DOHH2 (cell line): Measurements from ENCODE around the gene CRYBA1.

Experiments used
- H3F3A ChIP-seq: fragments of 200-600 bp; sonication (generic), shearing (Covaris generic); 2 replicates; pipeline ENCODE4 v1.6.0; 2016; ENCODE audit warnings: antibody characterized with exemption, mild to moderate bottlenecking; ENCODE audit not compliant: control insufficient read depth, insufficient read depth
- H3K27ac ChIP-seq: fragments of 200-600 bp; sonication (generic); 2 replicates; pipeline ENCODE4 v1.5.1; 2014; ENCODE audit warnings: low read depth, mild to moderate bottlenecking, low read length, moderate library complexity
- H3K27me3 ChIP-seq: fragments of 200-600 bp; sonication (generic); 2 replicates; pipeline ENCODE4 v1.6.1; 2014; ENCODE audit warnings: mild to moderate bottlenecking, low read length, mixed read lengths; ENCODE audit not compliant: control insufficient read depth
- H3K36me3 ChIP-seq: fragments of 200-600 bp; sonication (generic); 2 replicates; pipeline ENCODE4 v1.6.1; 2014; ENCODE audit warnings: mild to moderate bottlenecking, low read length, moderate library complexity, mixed read lengths; ENCODE audit not compliant: control insufficient read depth
- H3K4me1 ChIP-seq: fragments of 200-600 bp; sonication (generic); 2 replicates; pipeline ENCODE4 v1.6.1; 2014; ENCODE audit warnings: mild to moderate bottlenecking, low read length, mixed read lengths; ENCODE audit not compliant: control insufficient read depth
- H3K4me2 ChIP-seq: fragments of 200-600 bp; sonication (generic); 2 replicates; pipeline ENCODE4 v1.6.0; 2014; ENCODE audit warnings: mild to moderate bottlenecking, low read length, moderate library complexity
- H3K4me3 ChIP-seq: fragments of 200-600 bp; sonication (generic); 2 replicates; pipeline ENCODE4 v1.5.1; 2014; ENCODE audit warnings: mild to moderate bottlenecking, low read length, mixed read lengths
- H3K79me2 ChIP-seq: fragments of 200-600 bp; sonication (generic); 2 replicates; pipeline ENCODE4 v1.6.1; 2014; ENCODE audit warnings: mild to moderate bottlenecking, low read length, mixed read lengths; ENCODE audit not compliant: control insufficient read depth
- H3K9me2 ChIP-seq: fragments of 200-600 bp; sonication (generic); replicated peaks from 2 replicates; pipeline ENCODE4 v1.6.1; 2014; ENCODE audit warnings: mild to moderate bottlenecking, low read length, mixed read lengths; ENCODE audit not compliant: control insufficient read depth
- H3K9me3 ChIP-seq: fragments of 200-600 bp; sonication (generic); 2 replicates; pipeline ENCODE4 v1.6.1; 2014; ENCODE audit warnings: antibody characterized with exemption, low read length, mixed read lengths; ENCODE audit not compliant: control insufficient read depth, insufficient read depth
- H4K20me1 ChIP-seq: fragments of 200-600 bp; sonication (generic); 2 replicates; pipeline ENCODE4 v1.6.0; 2014; ENCODE audit warnings: low read depth, mild to moderate bottlenecking, antibody characterized with exemption, low read length, moderate library complexity; ENCODE audit not compliant: control insufficient read depth, insufficient read depth
- EZH2phosphoT487 ChIP-seq: fragments of 200-600 bp; sonication (generic); IDR thresholded peaks from 2 replicates; pipeline ENCODE4 v1.6.1; 2017; ENCODE audit warnings: borderline replicate concordance, mild to moderate bottlenecking, antibody characterized with exemption, low read length, moderate library complexity, mixed read lengths
- TF ChIP-seq, protein P1 (sequence below): fragments of 200-600 bp; sonication (generic); IDR thresholded peaks from one replicate; pipeline ENCODE4 v1.5.1; 2014; ENCODE audit warnings: antibody characterized with exemption, mild to moderate bottlenecking, low read depth, low read length; ENCODE audit not compliant: poor library complexity, severe bottlenecking

The CRYBA1 gene

DNA sequence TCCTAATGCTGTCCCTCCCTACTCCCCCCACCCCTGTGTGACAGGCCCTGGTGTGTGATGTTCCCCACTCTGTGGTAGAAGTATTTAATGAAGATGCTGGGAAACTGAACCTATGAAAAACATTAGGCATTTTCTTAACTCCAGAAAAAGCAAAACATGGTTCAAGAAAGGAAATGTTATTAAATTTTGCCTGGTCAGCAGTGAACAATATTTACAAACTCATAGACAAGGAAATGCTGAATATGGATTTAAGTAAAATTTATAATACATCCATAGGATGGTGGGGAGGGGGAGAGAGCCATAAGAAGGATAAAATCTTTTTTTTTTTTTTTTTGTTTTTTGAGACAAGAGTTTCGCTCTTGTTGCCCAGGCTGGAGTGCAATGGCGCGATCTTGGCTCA, 10.8 kb upstream of the CRYBA1 start:
- H3F3A ChIP-seq = no peaks in the 10 kb centered on the region
- no peaks in the 10 kb centered on the region for H4K20me1 ChIP-seq
- no peaks in the 10 kb centered on the region for H3K9me3 ChIP-seq
- H3K4me1 ChIP-seq = peaks cover 7% of the 10 kb centered on the region
- H3K4me3 ChIP-seq = no peak overlapping the region
- no peak overlapping the region for H3K27ac ChIP-seq
- no peaks in the 10 kb centered on the region for H3K27me3 ChIP-seq
- no peaks in the 10 kb centered on the region for H3K36me3 ChIP-seq
- no peak overlapping the region for H3K4me2 ChIP-seq
- H3K9me2 ChIP-seq = no peaks in the 10 kb centered on the region
- no peaks in the 10 kb centered on the region for H3K79me2 ChIP-seq
- no peak for TF ChIP-seq EZH2phosphoT487
- TF ChIP-seq, protein P1, sequence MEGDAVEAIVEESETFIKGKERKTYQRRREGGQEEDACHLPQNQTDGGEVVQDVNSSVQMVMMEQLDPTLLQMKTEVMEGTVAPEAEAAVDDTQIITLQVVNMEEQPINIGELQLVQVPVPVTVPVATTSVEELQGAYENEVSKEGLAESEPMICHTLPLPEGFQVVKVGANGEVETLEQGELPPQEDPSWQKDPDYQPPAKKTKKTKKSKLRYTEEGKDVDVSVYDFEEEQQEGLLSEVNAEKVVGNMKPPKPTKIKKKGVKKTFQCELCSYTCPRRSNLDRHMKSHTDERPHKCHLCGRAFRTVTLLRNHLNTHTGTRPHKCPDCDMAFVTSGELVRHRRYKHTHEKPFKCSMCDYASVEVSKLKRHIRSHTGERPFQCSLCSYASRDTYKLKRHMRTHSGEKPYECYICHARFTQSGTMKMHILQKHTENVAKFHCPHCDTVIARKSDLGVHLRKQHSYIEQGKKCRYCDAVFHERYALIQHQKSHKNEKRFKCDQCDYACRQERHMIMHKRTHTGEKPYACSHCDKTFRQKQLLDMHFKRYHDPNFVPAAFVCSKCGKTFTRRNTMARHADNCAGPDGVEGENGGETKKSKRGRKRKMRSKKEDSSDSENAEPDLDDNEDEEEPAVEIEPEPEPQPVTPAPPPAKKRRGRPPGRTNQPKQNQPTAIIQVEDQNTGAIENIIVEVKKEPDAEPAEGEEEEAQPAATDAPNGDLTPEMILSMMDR = no peak

DNA sequence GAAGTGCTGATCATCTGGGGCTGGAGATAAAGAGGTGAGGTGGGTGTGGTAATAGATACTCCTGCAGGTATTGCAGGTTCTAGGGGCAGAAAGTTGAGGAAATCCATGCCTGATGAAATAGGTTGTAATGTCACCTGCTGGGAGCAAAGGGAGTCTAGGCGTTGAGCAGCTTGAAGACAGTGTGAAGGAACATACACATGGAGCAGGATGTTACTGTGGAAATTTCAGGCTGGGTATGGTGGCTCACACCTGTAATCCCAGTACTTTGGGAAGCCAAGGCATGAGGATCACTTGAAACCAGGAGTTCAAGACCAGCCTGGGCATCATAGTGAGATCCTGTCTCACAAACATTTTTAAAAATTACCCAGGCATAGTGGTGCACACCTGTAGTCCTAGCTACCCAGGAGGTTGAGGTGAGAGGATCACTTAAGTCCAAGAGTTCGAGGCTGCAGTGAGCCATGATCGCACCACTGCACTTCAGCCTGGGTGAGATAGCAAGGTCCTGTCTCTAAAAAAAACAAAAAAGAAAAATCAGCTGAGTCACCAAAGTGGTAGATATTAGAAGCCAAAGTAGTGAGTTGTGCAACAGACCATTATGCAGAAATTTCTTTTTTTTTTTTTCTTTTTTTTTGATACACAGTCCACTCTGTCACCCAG, 9.1 kb upstream of the CRYBA1 start:
- H3K4me2 ChIP-seq = no peak overlapping the region
- peaks cover 7% of the 10 kb centered on the region for H3K4me1 ChIP-seq
- no peak overlapping the region for H3K4me3 ChIP-seq
- no peaks in the 10 kb centered on the region for H3K9me2 ChIP-seq
- no peaks in the 10 kb centered on the region for H3K79me2 ChIP-seq
- H3K9me3 ChIP-seq = no peaks in the 10 kb centered on the region
- H3F3A ChIP-seq = no peaks in the 10 kb centered on the region
- H4K20me1 ChIP-seq = no peaks in the 10 kb centered on the region
- H3K27me3 ChIP-seq = no peaks in the 10 kb centered on the region
- H3K36me3 ChIP-seq = no peaks in the 10 kb centered on the region
- TF ChIP-seq, protein P1 = no peak
- no peak for TF ChIP-seq EZH2phosphoT487
- no peak overlapping the region for H3K27ac ChIP-seq

DNA sequence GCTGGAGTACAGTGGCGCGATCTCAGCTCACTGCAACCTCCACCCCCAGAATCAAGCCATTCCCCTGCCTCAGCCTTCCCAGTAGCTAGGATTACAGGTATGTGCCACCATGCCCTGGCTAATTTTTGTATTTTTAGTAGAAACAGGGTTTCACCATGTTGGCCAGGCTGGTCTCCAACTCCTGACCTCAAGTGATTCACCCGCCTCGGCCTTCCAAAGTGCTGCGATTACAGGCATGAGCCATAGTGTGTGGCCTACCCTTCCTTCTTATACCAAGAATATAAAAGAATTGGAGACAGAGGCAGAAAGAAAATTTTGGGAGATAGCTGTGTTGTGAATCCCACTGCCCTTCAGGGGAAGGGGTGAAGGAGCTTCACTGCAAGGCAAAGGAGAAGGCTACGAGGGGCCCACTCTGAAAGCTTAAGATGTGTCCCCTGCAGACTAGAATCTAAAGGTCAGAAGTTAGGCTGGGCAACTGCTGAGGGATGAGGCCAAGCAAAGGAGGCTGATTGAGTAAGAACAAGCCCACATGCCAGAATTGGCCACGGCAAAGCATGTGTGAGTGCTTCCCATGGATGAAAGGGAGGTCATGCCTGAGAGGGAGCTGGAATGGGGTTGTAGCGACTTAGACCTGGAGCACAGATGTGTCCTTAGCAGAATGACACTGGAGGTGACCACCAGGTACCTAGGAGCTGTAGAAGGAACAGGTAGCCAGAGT, 8.4 kb upstream of the CRYBA1 start:
- Histone ChIP-seq H3K79me2 (no peaks in the 10 kb centered on the region), H4K20me1 (no peaks in the 10 kb centered on the region), H3K9me2 (no peaks in the 10 kb centered on the region), H3K9me3 (no peaks in the 10 kb centered on the region), H3F3A (no peaks in the 10 kb centered on the region), H3K27ac (no peak overlapping the region), H3K4me1 (peaks cover 7% of the 10 kb centered on the region), H3K4me2 (no peak overlapping the region), H3K4me3 (no peak overlapping the region), H3K27me3 (no peaks in the 10 kb centered on the region), H3K36me3 (no peaks in the 10 kb centered on the region)
- no peak for TF ChIP-seq EZH2phosphoT487
- TF ChIP-seq, protein P1 = no peak
